ENCODE measurements around the gene TCF4.

DNA sequence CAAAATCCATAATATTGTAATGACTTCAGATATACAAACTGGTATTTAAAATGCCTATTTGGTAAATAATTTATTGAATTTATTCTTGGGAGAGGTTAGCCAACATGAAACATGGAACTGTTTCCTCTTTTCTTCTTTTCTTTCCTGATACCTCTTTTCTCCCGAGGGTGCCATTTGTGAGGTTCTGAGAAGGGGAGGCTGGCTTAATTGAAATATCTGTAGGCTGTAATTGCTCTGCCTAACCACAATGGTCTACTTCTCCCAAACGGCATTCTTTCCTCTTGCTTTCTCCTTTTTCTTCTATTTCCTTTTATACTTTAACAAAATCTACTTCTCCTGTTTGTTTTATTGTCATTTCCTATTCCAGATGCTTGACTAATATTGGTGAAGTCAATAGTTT, 114.9 kb downstream of the TCF4 start:
- TF ChIP-seq, protein P1, sequence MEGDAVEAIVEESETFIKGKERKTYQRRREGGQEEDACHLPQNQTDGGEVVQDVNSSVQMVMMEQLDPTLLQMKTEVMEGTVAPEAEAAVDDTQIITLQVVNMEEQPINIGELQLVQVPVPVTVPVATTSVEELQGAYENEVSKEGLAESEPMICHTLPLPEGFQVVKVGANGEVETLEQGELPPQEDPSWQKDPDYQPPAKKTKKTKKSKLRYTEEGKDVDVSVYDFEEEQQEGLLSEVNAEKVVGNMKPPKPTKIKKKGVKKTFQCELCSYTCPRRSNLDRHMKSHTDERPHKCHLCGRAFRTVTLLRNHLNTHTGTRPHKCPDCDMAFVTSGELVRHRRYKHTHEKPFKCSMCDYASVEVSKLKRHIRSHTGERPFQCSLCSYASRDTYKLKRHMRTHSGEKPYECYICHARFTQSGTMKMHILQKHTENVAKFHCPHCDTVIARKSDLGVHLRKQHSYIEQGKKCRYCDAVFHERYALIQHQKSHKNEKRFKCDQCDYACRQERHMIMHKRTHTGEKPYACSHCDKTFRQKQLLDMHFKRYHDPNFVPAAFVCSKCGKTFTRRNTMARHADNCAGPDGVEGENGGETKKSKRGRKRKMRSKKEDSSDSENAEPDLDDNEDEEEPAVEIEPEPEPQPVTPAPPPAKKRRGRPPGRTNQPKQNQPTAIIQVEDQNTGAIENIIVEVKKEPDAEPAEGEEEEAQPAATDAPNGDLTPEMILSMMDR (IDR thresholded peaks at IDR 0.05), result no peak
- no peak for TF ChIP-seq POLR2A (IDR thresholded peaks at IDR 0.05)
